Endodermal cell (in vitro differentiated cells): Measurements from ENCODE around the gene GFOD1. TPM values are rescaled to one million over a fixed set of nuclear protein-coding genes. Genes with fewer than 3 reads are reported as not detected.
A peak's percentile ranks its signal among the peaks of the same experiment; 100 is the strongest.
"Not testable (repeated sequence)": the region's sequence is repeated elsewhere in the genome, so short reads cannot be mapped to it uniquely, and the experiment has no call there.

Experiments
- DNase-seq: peaks from one replicate; pipeline ENCODE4 v3.0.0-alpha.2; 2017
- H3K27ac ChIP-seq: 2 replicates; pipeline ENCODE4 v1.5.1; 2013; ENCODE audit warnings: mild to moderate bottlenecking, low read depth, low read length, moderate library complexity
- H3K27me3 ChIP-seq: 2 replicates; pipeline ENCODE4 v1.6.1; 2013; ENCODE audit warnings: mild to moderate bottlenecking, low read length, moderate library complexity; ENCODE audit not compliant: insufficient read depth, control insufficient read depth, poor library complexity, severe bottlenecking
- H3K36me3 ChIP-seq: 2 replicates; pipeline ENCODE4 v1.7.0; 2013; ENCODE audit warnings: mild to moderate bottlenecking, low read length, moderate library complexity; ENCODE audit not compliant: control insufficient read depth, insufficient read depth
- H3K4me1 ChIP-seq: one replicate; pipeline ENCODE4 v1.7.0; 2013; ENCODE audit warnings: low read length; ENCODE audit not compliant: control insufficient read depth, insufficient read depth
- H3K4me3 ChIP-seq: 2 replicates; pipeline ENCODE4 v1.5.1; 2013; ENCODE audit warnings: mild to moderate bottlenecking, low read length, moderate library complexity
- H3K9ac ChIP-seq: 2 replicates; pipeline ENCODE4 v1.6.1; 2013; ENCODE audit warnings: mild to moderate bottlenecking, low read length, moderate library complexity; ENCODE audit not compliant: poor library complexity, severe bottlenecking; ENCODE audit errors: extremely low read depth
- H3K9me3 ChIP-seq: 2 replicates; pipeline ENCODE4 v1.6.1; 2013; ENCODE audit warnings: mild to moderate bottlenecking, low read length, moderate library complexity; ENCODE audit not compliant: control insufficient read depth
- H3K27ac Mint-ChIP-seq: 2 replicates; pipeline ENCODE4 v1.8.0; 2020; ENCODE audit warnings: mixed read lengths
- H3K27me3 Mint-ChIP-seq: 2 replicates; pipeline ENCODE4 v1.8.0; 2021; ENCODE audit warnings: mild to moderate bottlenecking, mixed read lengths; ENCODE audit not compliant: insufficient read depth
- H3K36me3 Mint-ChIP-seq: 2 replicates; pipeline ENCODE4 v1.8.0; 2020; ENCODE audit warnings: low read depth, mixed read lengths
- H3K4me1 Mint-ChIP-seq: 2 replicates; pipeline ENCODE4 v1.8.0; 2020; ENCODE audit warnings: mixed read lengths
- H3K4me3 Mint-ChIP-seq: 2 replicates; pipeline ENCODE4 v1.8.0; 2020; ENCODE audit warnings: mild to moderate bottlenecking, moderate library complexity, mixed read lengths
- H3K9me3 Mint-ChIP-seq: 2 replicates; pipeline ENCODE4 v1.8.0; 2020; ENCODE audit warnings: mild to moderate bottlenecking, mixed read lengths
- WGBS, 2 experiments: methylation state at CpG; one replicate each; pipeline versions ENCODE4 v1.1.5 to v1.1.7; 2013; ENCODE audit warnings: missing lambda C conversion rate in 2 of 2, mixed read lengths in 1 of 2; ENCODE audit not compliant: insufficient coverage in 1 of 2, insufficient read length in 1 of 2; 5-methylcytosine and 5-hydroxymethylcytosine counted together
- total RNA-seq, 2 donors: library from RNA; stranded (reverse); fragmentation: NEBNext Ultra II Directional in 1 of 2; extraction: Animal tissue kit (Norgen Biotek cat#: 25700) in 1 of 2; gene quantifications; 2 replicates in 1 of 2; 3 replicates in 1 of 2; pipeline ENCODE4 v1.2.1, GENCODE V29; 2021
- TF ChIP-seq, protein P1 (sequence below): fragments of 200-600 bp; sonication (generic); conservative IDR thresholded peaks from 2 replicates; pipeline ENCODE4 v1.5.0; 2021; ENCODE audit warnings: antibody characterized with exemption, mild to moderate bottlenecking

Gene GFOD1
- total RNA-seq, 2 donors from 2014 or later = 0.71 to 1.9 TPM

DNA sequence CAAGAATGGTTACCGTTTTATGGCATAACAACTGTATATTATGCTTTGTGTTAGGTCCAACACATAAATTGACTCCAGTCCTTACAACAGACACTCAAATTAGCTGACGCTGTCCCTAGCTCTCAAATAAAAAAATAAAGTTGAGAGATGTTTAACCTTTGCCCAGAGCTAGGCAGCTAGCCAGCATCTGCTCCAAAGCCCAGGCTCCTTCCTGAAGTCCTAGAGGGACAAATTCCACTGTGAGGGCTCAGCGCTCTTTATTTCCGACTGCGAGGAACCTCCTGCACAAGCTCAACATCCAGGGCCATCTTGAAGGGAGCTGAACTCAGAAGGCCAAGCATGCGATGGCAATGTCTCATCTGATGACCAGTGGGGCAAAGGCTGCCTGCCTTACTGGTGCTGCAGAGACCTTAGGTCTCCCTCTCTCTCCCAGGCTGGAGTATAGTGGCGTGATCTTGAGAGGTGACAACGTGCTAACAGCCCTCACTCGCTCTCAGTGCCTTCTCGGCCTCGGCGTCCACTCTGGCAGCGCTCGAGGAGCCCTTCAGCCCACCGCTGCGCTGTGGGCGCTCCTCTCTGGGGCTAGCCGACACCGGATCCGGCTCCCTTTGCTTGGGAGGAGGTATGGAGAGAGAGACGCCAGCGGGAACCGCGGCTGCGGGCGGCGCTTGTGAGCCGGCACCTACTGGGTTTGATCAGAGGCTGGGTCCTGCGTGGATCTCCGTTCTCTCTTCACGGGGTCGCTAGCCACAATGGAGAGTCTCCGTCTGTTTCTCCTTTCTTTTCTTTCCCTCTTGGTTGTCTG, 24.7 kb upstream of the GFOD1 start:
- H3K4me3 ChIP-seq = no peak overlapping the region
- no peak overlapping the region for H3K9ac ChIP-seq
- Mint-ChIP-seq H3K4me1 (no peaks in the 10 kb centered on the region), H3K4me3 (no peak overlapping the region), H3K9me3 (peaks cover 6% of the 10 kb centered on the region), H3K36me3 (no peaks in the 10 kb centered on the region), H3K27ac (no peak overlapping the region), H3K27me3 (peaks cover 16% of the 10 kb centered on the region)
- H3K36me3 ChIP-seq = no peaks in the 10 kb centered on the region
- no peaks in the 10 kb centered on the region for H3K4me1 ChIP-seq
- WGBS, 2 experiments = 91 to 92% methylated on average over 29 to 33 of the region's 33 CpGs
- H3K27ac ChIP-seq = no peak overlapping the region
- no peaks in the 10 kb centered on the region for H3K27me3 ChIP-seq
- no peak for DNase-seq
- H3K9me3 ChIP-seq = no peaks in the 10 kb centered on the region
- TF ChIP-seq, protein P1, sequence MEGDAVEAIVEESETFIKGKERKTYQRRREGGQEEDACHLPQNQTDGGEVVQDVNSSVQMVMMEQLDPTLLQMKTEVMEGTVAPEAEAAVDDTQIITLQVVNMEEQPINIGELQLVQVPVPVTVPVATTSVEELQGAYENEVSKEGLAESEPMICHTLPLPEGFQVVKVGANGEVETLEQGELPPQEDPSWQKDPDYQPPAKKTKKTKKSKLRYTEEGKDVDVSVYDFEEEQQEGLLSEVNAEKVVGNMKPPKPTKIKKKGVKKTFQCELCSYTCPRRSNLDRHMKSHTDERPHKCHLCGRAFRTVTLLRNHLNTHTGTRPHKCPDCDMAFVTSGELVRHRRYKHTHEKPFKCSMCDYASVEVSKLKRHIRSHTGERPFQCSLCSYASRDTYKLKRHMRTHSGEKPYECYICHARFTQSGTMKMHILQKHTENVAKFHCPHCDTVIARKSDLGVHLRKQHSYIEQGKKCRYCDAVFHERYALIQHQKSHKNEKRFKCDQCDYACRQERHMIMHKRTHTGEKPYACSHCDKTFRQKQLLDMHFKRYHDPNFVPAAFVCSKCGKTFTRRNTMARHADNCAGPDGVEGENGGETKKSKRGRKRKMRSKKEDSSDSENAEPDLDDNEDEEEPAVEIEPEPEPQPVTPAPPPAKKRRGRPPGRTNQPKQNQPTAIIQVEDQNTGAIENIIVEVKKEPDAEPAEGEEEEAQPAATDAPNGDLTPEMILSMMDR = no peak

DNA sequence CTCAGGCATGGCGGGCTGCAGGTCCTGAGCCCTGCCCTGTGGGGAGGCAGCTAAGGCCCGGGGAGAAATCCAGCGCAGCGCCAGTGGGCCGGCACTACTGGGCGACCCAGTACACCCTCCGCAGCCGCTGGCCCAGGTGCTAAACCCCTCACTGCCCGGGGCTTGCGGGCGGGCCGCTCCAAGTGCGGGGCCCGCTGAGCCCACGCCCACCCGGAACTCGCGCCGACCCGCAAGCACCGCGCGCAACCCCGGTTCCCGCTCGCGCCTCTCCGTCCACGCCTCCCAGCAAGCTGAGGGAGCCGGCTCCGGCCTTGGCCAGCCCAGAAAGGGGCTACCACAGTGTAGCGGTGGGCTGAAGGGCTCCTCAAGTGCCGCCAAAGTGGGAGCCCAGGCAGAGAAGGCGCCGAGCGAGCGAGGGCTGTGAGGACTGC, 23.8 kb upstream of the GFOD1 start:
- not testable (repeated sequence) for H3K27ac Mint-ChIP-seq, H3K4me3 Mint-ChIP-seq, H3K36me3 ChIP-seq, H3K27ac ChIP-seq, H3K4me1 Mint-ChIP-seq, H3K9ac ChIP-seq, H3K4me1 ChIP-seq, H3K9me3 Mint-ChIP-seq, H3K4me3 ChIP-seq, H3K36me3 Mint-ChIP-seq, H3K27me3 ChIP-seq, H3K9me3 ChIP-seq, DNase-seq
- 94% methylated on average over 17 to 37 of the region's 37 CpGs for WGBS, 2 experiments
- peaks cover 14% of the 10 kb centered on the region for H3K27me3 Mint-ChIP-seq

DNA sequence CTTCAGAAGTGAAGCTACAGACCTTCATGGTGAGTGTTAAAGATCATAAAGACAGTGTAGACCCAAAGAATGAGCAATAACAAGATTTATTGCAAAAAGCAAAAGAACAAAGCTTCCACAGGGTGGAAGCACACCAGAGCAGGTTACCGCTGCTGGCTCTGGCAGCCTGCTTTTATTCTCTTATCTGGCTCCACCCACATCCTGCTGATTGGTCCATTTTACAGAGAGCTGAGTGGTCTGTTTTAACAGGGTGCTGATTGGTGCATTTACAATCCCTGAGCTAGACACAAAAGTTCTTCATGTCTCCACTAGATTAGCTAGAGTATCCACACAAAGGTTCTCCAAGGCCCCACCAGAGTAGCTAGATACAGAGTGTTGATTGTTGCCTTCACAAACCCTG, 23.0 kb upstream of the GFOD1 start:
- not testable (repeated sequence) for H3K27ac ChIP-seq, H3K36me3 ChIP-seq, H3K4me1 Mint-ChIP-seq, H3K27ac Mint-ChIP-seq, H3K9me3 ChIP-seq, H3K36me3 Mint-ChIP-seq, H3K4me1 ChIP-seq, DNase-seq, H3K9ac ChIP-seq, H3K27me3 ChIP-seq, H3K4me3 ChIP-seq, H3K9me3 Mint-ChIP-seq, H3K4me3 Mint-ChIP-seq
- 100% methylated on average over 1 of the region's 1 CpG for WGBS, 2 experiments
- peaks cover 14% of the 10 kb centered on the region for H3K27me3 Mint-ChIP-seq

DNA sequence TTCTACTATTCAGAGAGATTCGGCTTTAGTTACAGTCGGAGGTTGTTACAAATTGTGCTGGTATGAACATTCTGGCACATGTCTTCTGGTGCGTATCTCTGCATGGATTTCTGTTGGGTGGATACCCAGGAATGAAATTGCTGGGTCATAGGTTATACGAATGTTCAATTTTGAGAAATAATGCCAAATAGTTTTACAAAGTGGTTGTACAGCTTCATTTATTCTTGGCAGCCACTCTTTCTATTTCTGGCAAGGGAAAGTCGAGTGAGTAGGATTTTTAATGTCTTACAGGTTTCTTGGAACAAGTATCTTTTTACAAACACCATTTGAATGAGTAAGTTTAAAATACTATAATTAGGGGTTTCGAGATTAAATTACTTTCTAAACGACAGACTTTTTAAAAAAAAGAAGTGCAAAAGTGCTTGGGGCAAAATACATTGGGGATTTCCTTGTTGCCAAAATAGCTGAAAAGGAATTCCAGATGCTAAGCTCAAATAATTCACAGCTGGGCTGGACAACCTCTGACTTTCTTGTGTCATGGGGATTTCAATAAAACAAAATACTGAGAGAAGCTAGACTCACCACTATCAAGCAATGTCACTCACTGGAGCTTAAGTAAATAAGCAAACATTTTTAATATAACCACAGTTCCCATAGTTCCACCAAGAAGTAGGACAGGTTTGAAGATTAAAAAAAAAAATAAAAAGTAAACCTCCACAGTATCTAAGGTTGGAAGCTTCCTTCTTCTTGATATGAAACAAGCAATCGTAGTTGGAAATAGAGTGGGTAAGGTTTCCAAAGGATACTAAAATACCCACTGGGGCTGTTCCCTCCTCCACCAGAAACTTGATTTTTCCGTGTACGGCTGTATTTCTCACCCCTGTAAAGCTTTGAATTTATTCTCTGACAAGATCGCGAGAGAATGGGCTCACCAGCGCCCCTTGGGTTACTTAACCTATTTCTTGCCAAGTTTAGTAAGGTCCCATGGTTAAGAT, 21.6 kb upstream of the GFOD1 start:
- H3K27me3 ChIP-seq = no peaks in the 10 kb centered on the region
- Mint-ChIP-seq H3K9me3 (peaks cover 6% of the 10 kb centered on the region), H3K4me3 (no peak overlapping the region), H3K27me3 (peaks cover 14% of the 10 kb centered on the region), H3K27ac (no peak overlapping the region), H3K36me3 (no peaks in the 10 kb centered on the region), H3K4me1 (no peaks in the 10 kb centered on the region)
- H3K9ac ChIP-seq = no peak overlapping the region
- WGBS, 2 experiments = 93 to 94% methylated on average over 10 to 13 of the region's 13 CpGs
- H3K4me3 ChIP-seq = no peak overlapping the region
- H3K27ac ChIP-seq = no peak overlapping the region
- TF ChIP-seq, protein P1 = peak; percentile 34
- DNase-seq = no peak
- no peaks in the 10 kb centered on the region for H3K9me3 ChIP-seq
- H3K4me1 ChIP-seq = no peaks in the 10 kb centered on the region
- H3K36me3 ChIP-seq = no peaks in the 10 kb centered on the region
